GM12873 (cell line): ENCODE results near the gene GRK6.

ENCODE experiments used
- TF ChIP-seq, protein P1 (sequence below): IDR thresholded peaks from 2 replicates; pipeline ENCODE4 v1.5.1; 2012; ENCODE audit warnings: low read depth, mild to moderate bottlenecking, moderate library complexity, low read length, control low read depth; ENCODE audit not compliant: insufficient read depth; ENCODE audit errors: missing control alignments

GRK6 gene

DNA sequence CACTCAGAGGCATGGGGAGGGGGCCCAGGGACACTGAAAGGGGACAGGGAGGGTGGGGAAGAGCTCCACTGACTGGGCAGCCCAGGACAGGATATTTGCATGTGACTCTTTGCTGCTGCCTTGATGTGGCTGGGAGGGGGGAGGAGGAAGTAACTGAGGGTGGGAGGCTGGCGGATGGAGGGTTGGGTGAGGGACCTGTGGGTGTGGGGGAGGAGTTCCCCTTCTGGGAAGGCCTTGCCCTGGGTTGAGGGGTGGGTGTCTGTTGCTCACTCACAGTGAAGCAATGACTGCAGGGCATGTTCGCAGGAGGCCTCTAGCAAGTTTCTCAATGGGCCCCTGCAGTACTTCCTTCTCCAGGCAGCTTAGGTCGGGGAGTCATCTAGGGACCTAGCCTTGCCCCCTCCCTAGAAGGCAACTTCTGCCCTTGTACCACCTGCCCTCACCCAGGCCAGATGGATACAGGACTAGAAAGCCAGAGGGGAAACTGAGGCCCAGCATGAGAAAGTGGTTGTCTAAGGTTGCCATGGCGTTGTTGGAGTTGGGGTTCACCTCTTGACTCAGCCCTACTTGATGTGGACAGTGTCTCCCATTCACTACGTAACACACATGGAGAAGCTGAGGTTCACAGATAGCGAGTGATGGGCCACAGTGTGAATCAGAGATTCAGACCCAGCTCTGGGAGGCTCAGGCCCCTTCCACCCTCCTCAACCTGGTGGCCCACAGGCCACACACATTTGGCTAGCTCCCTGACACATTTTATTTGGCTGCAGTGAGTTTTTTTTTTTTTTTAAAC lies 3.0 kb downstream of the GRK6 start:
- TF ChIP-seq, protein P1, sequence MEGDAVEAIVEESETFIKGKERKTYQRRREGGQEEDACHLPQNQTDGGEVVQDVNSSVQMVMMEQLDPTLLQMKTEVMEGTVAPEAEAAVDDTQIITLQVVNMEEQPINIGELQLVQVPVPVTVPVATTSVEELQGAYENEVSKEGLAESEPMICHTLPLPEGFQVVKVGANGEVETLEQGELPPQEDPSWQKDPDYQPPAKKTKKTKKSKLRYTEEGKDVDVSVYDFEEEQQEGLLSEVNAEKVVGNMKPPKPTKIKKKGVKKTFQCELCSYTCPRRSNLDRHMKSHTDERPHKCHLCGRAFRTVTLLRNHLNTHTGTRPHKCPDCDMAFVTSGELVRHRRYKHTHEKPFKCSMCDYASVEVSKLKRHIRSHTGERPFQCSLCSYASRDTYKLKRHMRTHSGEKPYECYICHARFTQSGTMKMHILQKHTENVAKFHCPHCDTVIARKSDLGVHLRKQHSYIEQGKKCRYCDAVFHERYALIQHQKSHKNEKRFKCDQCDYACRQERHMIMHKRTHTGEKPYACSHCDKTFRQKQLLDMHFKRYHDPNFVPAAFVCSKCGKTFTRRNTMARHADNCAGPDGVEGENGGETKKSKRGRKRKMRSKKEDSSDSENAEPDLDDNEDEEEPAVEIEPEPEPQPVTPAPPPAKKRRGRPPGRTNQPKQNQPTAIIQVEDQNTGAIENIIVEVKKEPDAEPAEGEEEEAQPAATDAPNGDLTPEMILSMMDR, result no peak

DNA sequence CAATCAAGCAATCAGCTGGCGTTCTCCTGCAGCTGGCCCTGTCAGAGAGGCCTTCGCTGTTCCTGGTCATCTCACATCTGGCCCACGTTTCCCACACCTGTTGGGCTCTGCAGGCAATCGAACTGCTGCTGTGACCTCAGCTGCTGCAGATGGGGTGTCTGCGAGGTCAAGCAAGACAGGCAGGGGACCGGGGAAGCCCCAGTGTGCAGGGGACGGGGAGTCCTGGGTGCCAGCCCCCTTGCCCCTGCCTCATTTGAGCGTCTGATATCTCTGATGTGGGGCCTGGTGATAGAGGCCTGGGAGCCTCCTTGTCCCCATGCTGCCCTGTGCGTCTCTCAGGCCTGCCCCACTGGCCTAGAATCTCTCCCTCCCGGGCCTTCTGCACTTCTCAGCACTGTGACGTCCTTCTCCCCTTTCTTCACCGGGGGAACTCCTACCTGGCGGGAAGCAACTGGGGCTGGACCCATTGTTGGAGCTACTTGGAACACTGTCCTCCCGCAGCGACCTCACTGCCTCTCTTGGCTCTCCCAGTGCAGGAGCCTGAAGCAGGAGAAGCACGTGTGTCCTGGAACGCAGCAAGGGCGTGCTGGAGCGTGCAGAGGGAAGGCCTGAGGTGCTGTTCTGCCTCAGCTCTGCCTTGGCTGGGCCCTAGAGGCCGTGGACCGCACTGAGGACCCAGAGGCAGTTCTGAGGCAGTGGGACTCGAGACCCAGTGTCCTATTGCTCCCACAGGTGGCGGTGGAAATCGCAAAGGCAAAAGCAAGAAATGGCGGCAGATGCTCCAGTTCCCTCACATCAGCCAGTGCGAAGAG lies 3.9 kb downstream of the GRK6 start:
- TF ChIP-seq, protein P1, result peak; percentile 10

DNA sequence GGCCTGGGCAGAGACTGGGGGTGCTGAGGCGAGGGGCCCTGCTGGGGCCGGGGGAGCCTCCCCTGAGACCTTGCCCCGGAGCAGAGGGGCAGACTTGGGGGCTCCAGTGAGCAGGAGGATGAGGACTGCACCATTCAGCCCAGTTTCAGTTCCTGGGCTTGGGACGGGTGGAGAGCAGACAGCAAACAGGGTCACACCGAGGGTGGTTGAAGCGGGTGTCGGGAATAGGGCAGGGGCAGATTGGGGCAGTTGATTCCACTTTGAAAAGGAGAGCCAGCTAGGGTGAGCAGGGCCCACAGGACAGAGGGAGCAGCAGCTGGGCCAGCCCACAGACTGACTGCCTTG lies 4.5 kb downstream of the GRK6 start:
- TF ChIP-seq, protein P1, result no peak

DNA sequence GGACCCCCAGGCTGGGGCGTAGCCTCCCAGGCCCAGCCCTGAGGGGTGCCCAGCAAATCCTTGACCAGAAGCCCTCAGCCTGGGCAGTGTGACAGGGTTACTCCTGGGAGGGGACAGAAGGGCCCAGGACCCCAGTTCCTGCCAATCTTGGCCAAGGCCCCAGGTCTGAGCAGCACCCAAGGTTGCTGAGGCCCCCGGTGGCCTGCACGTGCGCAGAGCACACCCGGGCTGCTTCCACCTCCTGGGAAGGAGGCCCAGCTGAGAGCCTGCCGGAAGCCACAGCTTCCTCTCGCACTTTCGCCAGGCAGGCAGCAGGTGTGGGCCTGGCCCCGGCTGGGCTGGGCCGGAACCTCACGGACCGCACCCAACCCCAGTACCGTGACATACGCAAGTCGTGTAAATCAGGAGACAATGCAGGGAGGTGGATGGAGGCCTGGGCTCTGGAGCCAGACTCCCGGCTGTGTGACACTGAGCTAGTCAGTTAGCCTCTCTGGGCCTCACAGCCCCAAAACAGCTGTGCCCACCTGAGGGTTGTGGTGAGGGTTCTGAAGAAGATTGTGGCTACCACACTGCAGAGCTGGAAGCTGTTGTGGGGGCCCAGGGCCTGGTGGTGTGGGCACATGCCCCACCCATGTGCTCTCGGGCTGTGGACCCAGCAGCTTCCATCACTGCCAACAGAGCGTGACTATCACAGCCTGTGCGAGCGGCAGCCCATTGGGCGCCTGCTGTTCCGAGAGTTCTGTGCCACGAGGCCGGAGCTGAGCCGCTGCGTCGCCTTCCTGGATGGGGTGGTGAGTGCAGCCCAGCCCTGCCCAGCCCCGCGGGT lies 5.1 kb downstream of the GRK6 start:
- TF ChIP-seq, protein P1, result no peak

DNA sequence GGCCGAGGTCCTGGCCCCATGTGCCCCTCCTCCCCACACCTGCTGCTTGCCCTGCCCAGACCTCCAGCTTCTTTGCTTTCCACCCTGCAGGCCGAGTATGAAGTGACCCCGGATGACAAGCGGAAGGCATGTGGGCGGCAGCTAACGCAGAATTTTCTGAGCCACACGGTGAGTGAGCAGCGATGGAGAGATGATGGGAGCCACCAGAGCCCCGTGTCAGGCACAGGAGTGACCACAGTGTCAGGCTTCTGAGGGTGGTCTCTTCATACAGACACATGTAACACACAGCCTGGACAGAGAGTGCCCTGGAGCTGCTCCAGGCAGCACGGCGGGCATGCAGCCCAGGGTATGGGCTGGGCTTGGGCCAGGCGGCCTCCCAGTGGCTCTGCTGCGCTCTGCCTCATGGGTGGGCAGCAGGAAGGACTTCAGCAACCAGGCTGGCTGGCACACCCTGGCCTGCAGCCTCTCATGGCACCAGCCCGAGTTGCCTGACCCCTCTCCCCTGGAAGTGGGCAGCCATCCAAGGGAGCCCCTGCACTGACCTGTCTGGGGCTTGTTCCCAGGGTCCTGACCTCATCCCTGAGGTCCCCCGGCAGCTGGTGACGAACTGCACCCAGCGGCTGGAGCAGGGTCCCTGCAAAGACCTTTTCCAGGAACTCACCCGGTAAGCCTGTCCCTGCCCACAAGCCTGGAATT lies 5.8 kb downstream of the GRK6 start:
- TF ChIP-seq, protein P1, result no peak

DNA sequence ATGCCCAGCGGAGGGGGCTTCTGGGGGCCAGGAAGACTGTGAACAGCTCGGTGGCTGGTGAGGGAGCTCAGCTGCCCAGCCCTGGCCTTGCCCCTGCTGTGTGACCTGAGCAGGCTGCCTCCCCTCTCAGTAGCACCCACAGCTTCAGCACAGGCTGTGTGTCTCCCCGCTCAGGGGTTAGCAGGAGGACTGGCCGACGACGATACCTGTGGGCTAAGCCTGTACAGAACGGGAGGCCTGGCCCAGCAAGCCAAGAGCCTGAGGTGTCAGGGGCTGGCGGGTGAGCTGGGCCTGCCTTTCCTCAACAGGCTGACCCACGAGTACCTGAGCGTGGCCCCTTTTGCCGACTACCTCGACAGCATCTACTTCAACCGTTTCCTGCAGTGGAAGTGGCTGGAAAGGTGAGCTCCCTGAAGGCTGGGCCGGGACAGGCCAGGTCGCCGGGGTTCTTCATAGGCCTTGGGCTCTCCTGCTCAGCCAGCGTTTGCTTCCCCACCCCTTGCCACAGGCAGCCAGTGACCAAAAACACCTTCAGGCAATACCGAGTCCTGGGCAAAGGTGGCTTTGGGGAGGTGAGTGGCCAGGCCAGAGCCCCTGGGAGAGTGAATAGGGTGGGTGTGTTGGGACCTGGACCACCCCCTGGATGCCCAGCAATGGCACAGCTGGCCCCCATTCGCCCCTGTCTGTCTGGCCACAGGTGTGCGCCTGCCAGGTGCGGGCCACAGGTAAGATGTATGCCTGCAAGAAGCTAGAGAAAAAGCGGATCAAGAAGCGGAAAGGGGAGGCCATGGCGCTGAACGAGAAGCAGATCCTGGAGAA lies 6.6 kb downstream of the GRK6 start:
- TF ChIP-seq, protein P1, result no peak
